K562 (cell line): ENCODE data around the gene GMIP. TPM values are rescaled to one million over a fixed set of nuclear protein-coding genes. Genes with fewer than 3 reads are reported as not detected.

Experiments
- KAT8 ChIP-seq: fragments of 450-650 bp; IDR thresholded peaks from 2 replicates; pipeline ENCODE4 v1.6.1; 2016; ENCODE audit warnings: low read depth, mild to moderate bottlenecking
- RFX7 ChIP-seq: fragments of 250-450 bp; sonication (Bioruptor Pico); IDR thresholded peaks from 2 replicates; pipeline ENCODE4 v1.5.1; 2021; ENCODE audit warnings: mild to moderate bottlenecking
- ZNF699 ChIP-seq: fragments of 250-450 bp; sonication (Bioruptor Pico); IDR thresholded peaks from 2 replicates; pipeline ENCODE4 v1.8.0; 2021; ENCODE audit warnings: mild to moderate bottlenecking, moderate library complexity; ENCODE audit not compliant: insufficient replicate concordance
- polyA plus RNA-seq, 8 experiments: library from polyadenylated mRNA; depleted of rRNA in 4 of 8; stranded (reverse) in 5 of 8; unstranded in 3 of 8; fragments of >200 nt; fragmentation: Nextera tagmentation in 2 of 8; fragmentation: Illumina TruSeq in 1 of 8; extraction: Ambion mirVana in 2 of 8; extraction: Trizol in 1 of 8; gene quantifications; 2 replicates each; pipeline versions ENCODE4 v1.2.1 to v1.2.3, GENCODE V29; 2011 to 2014; ENCODE audit warnings: inconsistent platforms in 1 of 8, missing spikeins in 1 of 8
- total RNA-seq, 7 experiments: library from RNA; depleted of rRNA in 6 of 7; stranded (reverse); fragments of >200 nt in 6 of 7; fragmentation: Illumina TruSeq in 2 of 7; extraction: Trizol in 2 of 7; gene quantifications; 2 replicates each; pipeline versions ENCODE4 v1.2.1 to v1.2.3, GENCODE V29; 2011 to 2021; ENCODE audit warnings: low replicate concordance in 1 of 7
- TF ChIP-seq, protein P1 (sequence below), 2 experiments: fragments of 450-650 bp; IDR thresholded peaks; 2 replicates each; pipeline ENCODE4 v1.6.1; 2016; ENCODE audit warnings: mild to moderate bottlenecking in 2 of 2, borderline replicate concordance in 1 of 2, low read depth in 1 of 2, moderate library complexity in 1 of 2
- TF ChIP-seq, protein P2 (sequence below): fragments of 150-350 bp; conservative IDR thresholded peaks from 2 replicates; pipeline ENCODE4 v1.6.1; 2014; ENCODE audit warnings: low read length

Gene GMIP
- total and polyA plus RNA-seq, 9 of the 15 experiments (the other 6 are each of a cell fraction or from before 2014, with no cell fraction given) = 0.14 to 15.8 (median 3.2) TPM

DNA sequence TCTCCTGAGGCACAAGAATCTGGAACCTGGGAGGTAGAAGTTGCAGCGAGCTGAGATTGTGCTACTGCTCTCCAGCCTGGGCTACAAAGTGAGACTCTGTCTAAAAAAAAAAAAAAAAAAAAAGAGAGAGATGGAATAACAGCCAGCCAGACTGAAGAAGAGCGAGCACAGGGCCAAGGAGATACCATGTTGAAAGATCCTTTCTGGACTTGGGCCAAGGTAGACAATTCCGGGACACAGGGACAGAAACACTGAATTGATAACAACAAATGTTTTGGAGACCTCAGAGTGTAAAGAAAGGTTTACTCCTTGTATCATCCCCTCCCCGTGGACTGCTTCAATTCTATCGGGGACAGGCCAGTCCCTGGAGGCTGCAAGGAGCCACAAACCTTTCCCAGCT, 20.1 kb downstream of the GMIP start (continued):
- TF ChIP-seq, protein P1, sequence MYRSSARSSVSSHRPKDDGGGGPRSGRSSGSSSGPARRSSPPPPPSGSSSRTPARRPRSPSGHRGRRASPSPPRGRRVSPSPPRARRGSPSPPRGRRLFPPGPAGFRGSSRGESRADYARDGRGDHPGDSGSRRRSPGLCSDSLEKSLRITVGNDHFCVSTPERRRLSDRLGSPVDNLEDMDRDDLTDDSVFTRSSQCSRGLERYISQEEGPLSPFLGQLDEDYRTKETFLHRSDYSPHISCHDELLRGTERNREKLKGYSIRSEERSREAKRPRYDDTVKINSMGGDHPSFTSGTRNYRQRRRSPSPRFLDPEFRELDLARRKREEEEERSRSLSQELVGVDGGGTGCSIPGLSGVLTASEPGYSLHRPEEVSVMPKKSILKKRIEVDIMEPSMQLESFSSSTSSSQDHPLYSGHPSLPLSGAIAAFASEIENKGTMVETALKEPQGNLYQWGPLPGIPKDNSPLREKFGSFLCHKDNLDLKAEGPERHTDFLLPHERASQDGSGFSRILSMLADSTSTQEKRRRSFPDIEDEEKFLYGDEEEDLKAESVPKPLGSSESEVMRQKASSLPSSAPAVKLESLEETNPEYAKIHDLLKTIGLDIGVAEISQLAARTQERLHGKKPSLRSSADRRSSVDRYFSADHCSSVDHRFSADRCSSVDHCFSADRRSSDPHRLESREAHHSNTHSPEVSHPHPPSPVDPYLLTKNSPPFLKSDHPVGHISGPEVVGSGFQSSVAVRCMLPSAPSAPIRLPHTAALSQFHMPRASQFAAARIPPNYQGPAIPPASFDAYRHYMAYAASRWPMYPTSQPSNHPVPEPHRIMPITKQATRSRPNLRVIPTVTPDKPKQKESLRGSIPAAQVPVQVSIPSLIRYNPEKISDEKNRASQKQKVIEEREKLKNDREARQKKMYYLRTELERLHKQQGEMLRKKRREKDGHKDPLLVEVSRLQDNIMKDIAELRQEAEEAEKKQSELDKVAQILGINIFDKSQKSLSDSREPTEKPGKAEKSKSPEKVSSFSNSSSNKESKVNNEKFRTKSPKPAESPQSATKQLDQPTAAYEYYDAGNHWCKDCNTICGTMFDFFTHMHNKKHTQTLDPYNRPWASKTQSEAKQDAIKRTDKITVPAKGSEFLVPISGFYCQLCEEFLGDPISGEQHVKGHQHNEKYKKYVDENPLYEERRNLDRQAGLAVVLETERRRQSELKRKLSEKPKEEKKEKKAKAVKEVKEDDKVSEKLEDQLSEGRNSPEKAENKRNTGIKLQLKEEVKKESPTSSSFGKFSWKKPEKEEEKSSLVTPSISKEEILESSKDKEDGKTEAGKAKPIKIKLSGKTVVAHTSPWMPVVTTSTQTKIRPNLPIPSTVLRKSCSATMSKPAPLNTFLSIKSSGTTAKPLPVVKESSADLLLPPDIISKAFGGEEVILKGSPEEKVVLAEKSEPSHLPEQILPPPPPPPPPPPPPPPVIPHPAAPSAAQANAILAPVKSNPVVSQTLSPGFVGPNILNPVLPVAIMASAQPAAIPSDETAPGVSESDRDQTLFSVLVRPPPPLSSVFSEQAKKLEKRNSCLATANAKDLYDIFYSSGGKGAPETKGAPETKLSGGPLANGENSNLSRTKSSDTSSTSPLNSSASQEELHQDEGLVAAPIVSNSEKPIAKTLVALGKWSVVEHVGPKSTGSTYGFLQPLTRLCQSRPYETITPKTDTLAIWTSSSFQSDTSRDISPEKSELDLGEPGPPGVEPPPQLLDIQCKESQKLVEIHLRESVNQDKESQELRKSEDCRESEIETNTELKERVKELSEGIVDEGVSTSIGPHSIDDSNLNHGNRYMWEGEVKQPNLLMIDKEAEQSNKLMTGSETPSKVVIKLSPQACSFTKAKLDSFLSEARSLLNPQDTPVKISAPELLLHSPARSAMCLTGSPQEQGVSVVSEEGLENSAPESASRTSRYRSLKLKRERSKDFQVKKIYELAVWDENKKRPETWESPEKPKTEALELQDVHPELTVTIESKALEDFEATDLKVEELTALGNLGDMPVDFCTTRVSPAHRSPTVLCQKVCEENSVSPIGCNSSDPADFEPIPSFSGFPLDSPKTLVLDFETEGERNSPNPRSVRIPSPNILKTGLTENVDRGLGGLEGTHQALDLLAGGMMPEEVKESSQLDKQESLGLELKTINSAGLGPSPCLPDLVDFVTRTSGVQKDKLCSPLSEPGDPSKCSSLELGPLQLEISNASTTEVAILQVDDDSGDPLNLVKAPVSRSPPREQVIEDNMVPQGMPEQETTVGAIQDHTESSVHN (IDR thresholded peaks at IDR 0.05; ENCODE audit: borderline replicate concordance in 1 of 2, low read depth in 1 of 2) = no peak
- no peak for TF ChIP-seq KAT8
- TF ChIP-seq, protein P2, sequence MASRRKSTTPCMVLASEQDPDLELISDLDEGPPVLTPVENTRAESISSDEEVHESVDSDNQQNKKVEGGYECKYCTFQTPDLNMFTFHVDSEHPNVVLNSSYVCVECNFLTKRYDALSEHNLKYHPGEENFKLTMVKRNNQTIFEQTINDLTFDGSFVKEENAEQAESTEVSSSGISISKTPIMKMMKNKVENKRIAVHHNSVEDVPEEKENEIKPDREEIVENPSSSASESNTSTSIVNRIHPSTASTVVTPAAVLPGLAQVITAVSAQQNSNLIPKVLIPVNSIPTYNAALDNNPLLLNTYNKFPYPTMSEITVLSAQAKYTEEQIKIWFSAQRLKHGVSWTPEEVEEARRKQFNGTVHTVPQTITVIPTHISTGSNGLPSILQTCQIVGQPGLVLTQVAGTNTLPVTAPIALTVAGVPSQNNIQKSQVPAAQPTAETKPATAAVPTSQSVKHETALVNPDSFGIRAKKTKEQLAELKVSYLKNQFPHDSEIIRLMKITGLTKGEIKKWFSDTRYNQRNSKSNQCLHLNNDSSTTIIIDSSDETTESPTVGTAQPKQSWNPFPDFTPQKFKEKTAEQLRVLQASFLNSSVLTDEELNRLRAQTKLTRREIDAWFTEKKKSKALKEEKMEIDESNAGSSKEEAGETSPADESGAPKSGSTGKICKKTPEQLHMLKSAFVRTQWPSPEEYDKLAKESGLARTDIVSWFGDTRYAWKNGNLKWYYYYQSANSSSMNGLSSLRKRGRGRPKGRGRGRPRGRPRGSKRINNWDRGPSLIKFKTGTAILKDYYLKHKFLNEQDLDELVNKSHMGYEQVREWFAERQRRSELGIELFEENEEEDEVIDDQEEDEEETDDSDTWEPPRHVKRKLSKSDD = no peak
- no peak for TF ChIP-seq ZNF699 (CRISPR knock-in tag)
- no peak for TF ChIP-seq RFX7 (CRISPR knock-in tag)
